Neural cell (in vitro differentiated cells): Measurements from ENCODE around the gene FAM234A.
"Not testable (repeated sequence)": the region's sequence is repeated elsewhere in the genome, so short reads cannot be mapped to it uniquely, and the experiment has no call there.

ENCODE experiments used
- EZH2 ChIP-seq: fragments of 200-600, 300-800 bp; shearing (Covaris generic), sonication (generic); IDR thresholded peaks from 2 replicates; pipeline ENCODE4 v1.6.1; 2014; ENCODE audit warnings: antibody characterized with exemption, low read length, borderline replicate concordance, mild to moderate bottlenecking; ENCODE audit not compliant: insufficient read depth, poor library complexity, severe bottlenecking
- POLR2AphosphoS5 ChIP-seq: IDR thresholded peaks from 2 replicates; pipeline ENCODE4 v1.6.1; 2012
- RAD21 ChIP-seq: fragments of 450-650 bp; conservative IDR thresholded peaks from 2 replicates; pipeline ENCODE4 v1.6.1; 2014; ENCODE audit warnings: antibody characterized with exemption, mild to moderate bottlenecking, moderate library complexity
- SMC3 ChIP-seq: fragments of 450-650 bp; conservative IDR thresholded peaks from 2 replicates; pipeline ENCODE4 v1.6.1; 2014; ENCODE audit warnings: antibody characterized with exemption, mild to moderate bottlenecking, moderate library complexity; ENCODE audit not compliant: poor library complexity
- TAF1 ChIP-seq: IDR thresholded peaks from 2 replicates; pipeline ENCODE4 v1.6.1; 2012; ENCODE audit warnings: low read depth
- TF ChIP-seq, protein P1 (sequence below): fragments of 450-650 bp; IDR thresholded peaks from 2 replicates; pipeline ENCODE4 v1.5.1; 2014; ENCODE audit warnings: antibody characterized with exemption, mild to moderate bottlenecking, moderate library complexity; ENCODE audit not compliant: poor library complexity, severe bottlenecking

DNA sequence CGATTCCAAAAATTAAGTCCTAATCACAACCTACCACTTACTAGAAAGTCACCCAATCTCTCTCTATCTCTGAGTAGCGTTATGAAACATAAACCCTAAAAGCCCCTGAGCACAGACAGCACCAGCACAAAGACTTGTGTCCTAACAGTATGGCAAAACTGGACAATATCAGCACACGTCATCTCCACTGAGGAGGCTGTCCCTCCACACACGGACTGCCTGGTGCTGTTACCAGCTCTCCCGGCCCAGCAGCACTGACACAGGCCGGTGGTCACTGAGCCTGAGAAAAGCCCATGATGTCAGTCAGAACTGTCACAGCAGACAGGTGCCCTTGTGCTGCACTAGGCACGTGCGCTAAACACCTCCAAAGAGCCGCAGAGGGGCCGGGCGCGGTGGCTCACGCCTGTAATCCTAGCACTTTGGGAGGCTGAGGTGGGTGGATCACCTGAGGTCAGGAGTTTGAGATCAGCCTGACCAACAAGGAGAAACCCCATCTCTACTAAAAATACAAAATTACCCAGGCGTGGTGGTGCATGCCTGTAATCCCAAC lies 22.9 kb upstream of the FAM234A start:
- TF ChIP-seq, protein P1, sequence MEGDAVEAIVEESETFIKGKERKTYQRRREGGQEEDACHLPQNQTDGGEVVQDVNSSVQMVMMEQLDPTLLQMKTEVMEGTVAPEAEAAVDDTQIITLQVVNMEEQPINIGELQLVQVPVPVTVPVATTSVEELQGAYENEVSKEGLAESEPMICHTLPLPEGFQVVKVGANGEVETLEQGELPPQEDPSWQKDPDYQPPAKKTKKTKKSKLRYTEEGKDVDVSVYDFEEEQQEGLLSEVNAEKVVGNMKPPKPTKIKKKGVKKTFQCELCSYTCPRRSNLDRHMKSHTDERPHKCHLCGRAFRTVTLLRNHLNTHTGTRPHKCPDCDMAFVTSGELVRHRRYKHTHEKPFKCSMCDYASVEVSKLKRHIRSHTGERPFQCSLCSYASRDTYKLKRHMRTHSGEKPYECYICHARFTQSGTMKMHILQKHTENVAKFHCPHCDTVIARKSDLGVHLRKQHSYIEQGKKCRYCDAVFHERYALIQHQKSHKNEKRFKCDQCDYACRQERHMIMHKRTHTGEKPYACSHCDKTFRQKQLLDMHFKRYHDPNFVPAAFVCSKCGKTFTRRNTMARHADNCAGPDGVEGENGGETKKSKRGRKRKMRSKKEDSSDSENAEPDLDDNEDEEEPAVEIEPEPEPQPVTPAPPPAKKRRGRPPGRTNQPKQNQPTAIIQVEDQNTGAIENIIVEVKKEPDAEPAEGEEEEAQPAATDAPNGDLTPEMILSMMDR = not testable (repeated sequence)
- not testable (repeated sequence) for TF ChIP-seq POLR2AphosphoS5, EZH2, RAD21, SMC3, TAF1
